ENCODE measurements around the gene PURA.

The PURA gene

GRCh38 chr5:140159014-140159927 is 45.4 kb downstream of the PURA start:
- DNase-seq (ENCODE audit: low read depth), result no peak

GRCh38 chr5:140162275-140162674 is 48.4 kb downstream of the PURA start:
- DNase-seq (ENCODE audit: low read depth), result no peak

DNA sequence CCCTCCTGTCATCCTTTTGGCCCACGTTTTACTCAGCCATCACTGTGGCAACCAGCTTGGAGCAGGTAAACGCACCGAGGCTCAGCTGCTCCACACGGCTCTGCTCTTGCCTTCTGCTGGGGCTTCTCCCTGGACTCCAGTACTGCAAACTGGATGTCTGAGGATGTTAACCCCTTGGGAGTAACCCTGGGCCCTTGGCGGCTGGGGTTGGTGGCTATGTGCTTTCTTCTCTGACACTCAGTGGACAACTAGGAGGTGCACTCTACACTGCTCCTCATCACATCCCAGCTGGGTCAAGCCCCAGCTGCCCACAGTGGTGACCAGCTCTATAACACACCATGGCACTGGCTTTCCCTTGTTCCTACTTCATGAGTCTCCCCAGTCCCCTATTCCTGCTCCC is 48.9 kb downstream of the PURA start:
- DNase-seq (ENCODE audit: low read depth), result no peak

DNA sequence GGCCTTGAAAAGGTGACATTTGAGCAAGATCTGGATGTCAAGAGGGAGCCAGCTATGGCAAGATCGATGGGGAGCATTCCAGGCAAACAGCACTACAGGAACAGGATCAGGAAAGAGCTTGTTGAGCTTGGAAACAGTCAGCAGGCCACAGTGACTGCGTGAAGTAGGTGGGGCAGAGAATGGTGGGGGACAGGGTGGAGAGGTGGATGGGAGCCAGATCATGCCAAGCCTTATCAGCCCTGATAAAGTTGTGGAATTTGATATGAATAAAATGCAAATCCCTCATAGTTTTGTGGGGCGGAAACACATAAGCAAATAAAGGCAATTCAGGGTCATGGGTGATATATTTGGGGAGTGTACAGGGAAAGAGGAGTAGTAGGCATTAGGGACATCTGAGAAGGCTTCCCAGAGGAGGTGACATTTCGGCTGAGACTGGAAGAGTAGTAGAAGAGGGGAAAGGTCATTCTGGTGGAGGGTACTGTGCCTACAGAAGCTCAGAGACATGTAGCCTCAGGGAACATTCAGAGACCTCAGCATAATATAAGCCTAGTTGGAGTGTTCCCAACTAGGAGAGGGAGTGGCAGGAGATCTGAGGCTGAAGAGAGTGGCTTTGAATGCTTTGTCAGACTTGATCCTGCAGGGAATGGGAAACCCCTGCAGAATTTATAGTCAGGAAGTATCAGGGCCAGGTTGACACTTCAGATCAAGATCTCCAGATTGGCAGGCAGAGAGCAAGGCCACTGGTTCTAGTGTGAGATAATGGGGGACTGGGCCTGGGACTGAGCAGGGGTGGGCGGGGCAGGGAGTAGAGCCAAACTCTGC is 51.4 kb downstream of the PURA start:
- DNase-seq (ENCODE audit: low read depth), result no peak

- no peak for DNase-seq (ENCODE audit: low read depth)
Observed at GRCh38 chr5:140165923-140166270, 52.0 kb downstream of the PURA start.

- DNase-seq (ENCODE audit: low read depth), result no peak
Observed at GRCh38 chr5:140166911-140167310, 53.0 kb downstream of the PURA start.

- DNase-seq (ENCODE audit: low read depth), result no peak
Observed at GRCh38 chr5:140168371-140168770, 54.5 kb downstream of the PURA start.

GRCh38 chr5:140169410-140169809 is 55.5 kb downstream of the PURA start:
- no peak for DNase-seq (ENCODE audit: low read depth)

GRCh38 chr5:140172483-140172882 is 58.6 kb downstream of the PURA start:
- no peak for DNase-seq (ENCODE audit: low read depth)

DNA sequence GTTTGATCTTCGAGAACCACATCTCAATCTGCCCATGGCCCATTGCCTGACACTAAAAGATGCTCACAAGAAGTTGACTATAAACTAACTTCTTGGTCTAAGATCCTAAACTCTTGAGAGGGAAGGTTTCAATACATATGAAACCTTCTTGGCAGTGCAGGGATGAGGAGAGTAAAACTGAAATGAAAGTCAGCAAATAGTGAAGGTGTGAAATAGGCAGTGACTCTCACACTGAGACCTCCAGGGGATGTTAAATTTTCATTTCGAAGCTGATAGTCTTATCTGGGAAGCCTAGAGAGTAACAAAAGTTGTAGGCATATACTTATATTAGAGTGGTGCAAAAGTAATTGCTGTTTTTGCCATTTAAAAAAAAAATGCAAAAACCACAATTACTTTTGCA is 60.1 kb downstream of the PURA start:
- DNase-seq (ENCODE audit: low read depth), result no peak

DNA sequence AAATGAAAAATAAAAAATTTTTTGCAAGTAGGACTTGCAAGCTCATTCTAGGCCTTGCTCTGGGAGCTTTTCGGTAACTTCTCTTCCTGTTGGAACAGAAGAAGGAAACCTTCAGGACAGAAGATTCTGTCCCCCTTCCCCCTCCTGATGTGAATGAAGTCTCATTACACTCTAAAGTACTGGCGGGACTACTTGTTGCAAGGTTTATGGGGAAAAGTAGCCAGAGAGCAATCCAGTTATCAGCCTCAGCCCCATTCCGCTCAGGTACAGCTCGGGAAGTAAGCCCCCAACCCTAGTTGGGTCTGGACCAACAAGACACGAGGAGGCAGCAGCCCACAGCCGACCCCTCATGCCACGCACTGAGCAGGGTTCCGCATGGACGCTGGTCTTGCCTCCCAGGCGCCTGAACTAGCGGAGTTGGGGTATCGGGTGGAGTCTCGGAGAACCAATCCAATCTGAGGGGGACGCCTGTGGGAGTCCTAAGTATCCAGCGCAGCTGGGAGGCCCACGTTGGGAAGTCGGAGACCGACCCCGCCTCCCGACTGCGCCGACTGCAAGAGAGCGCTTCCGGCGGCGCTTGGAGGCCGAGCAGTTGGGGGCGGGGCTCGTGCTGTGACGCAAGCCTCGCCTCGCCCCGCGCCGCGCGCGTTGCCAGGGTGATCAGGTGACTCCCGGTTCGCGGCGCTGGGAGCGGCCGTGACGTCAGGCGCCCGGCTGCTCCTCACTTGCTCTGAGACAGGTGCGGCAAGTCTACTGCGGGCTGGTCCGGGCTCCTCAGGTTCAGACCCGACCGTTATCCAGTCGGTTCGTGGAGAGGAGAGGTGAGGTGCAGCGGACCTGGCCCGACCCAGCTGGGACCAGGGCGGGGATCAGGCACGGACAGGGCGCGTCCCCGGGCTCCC is 60.8 kb downstream of the PURA start, which contains the start of gene CYSTM1:
Gene CYSTM1 (plus strand): TSS at position 724 of the 902 bp plus-strand sequence. CDS start 19,278 bp downstream, outside the sequence.
- no peak for DNase-seq (ENCODE audit: low read depth)

Data from HS-5 (cell line).